ENCODE data around the gene LAMA5. TPM values are rescaled to one million over a fixed set of nuclear protein-coding genes. Genes with fewer than 3 reads are reported as not detected.

LAMA5 gene
- total RNA-seq, 1 experiment from 2014 or later = 321 TPM

DNA sequence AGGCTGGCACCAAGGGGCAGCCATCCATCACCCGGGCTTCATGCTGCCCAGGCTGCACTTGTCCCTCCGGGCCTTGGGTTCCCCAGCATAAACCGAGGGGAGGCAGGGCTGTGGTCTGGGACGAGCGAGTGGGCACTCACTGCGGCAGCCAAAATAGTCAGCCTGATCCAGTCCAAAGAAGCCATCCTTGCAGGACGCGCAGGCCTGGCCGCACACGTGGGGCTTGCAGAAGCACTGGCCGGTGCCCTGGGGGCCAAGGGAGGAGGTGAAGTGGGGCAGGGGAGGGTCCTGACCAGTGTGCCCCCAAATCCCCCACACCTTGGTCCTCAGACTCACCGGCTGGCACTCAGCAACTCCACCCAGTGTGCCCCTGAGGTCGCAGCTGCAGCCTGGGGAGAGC is 32.2 kb downstream of the LAMA5 start:
- Histone ChIP-seq H3K36me3 (ENCODE audit: control insufficient read depth in 1 of 2, insufficient read depth in 2 of 2, low read length in 2 of 2) (peaks cover 20 to 33% of the 10 kb centered on the region in 2 experiments; a peak in 3 of 4 replicates), H3K9ac (ENCODE audit: low read length) (no peak overlapping the region), H3K27ac (ENCODE audit: low read depth, low read length) (no peak overlapping the region), H3K9me2 (ENCODE audit: insufficient read depth) (no peaks in the 10 kb centered on the region), H3K4me2 (ENCODE audit: low read length) (no peak overlapping the region), H3K4me3 (replicated peaks in 1 of 2; ENCODE audit: low read depth in 1 of 2, low read length in 2 of 2) (no peak overlapping the region), H3K9me3 (ENCODE audit: control insufficient read depth in 1 of 2, insufficient read depth in 1 of 2, low read depth in 1 of 2, low read length in 2 of 2) (no peaks in the 10 kb centered on the region), H4K20me1 (ENCODE audit: insufficient read depth) (no peaks in the 10 kb centered on the region), H3K79me2 (ENCODE audit: insufficient read depth, low read length) (no peaks in the 10 kb centered on the region), H3K27me3 (ENCODE audit: insufficient read depth, low read length) (no peaks in the 10 kb centered on the region), H2AFZ (ENCODE audit: low read depth, low read length, poor library complexity, severe bottlenecking) (no peak overlapping the region), H3K4me1 (ENCODE audit: control insufficient read depth in 1 of 2, insufficient read depth in 2 of 2, low read length in 2 of 2) (no peaks in the 10 kb centered on the region)
- POLR2A ChIA-PET = no interaction called here
- intact Hi-C loops (cut with micrococcal nuclease) = no loop called here
- no peak for ATAC-seq
- CTCF ChIA-PET = no interaction called here
- TF ChIP-seq JUND (IDR thresholded peaks at IDR 0.05) (no peak), YY1 (IDR thresholded peaks at IDR 0.05; ENCODE audit: extremely low read depth, insufficient replicate concordance, low read depth, low read length) (no peak)
- DNase-seq (ENCODE audit: low read depth, low spot score) = no peak
- RAD21 ChIA-PET (ENCODE audit: low non-redundant PET in 1 of 2, low total read pairs in 2 of 2, uncharacterized antibody in 2 of 2, unreplicated experiment in 2 of 2) = no interaction called here
- BruUV-seq (replicated peaks) = no TSS peak

GRCh38 chr20:62333820-62334595 is 33.1 kb downstream of the LAMA5 start:
- Histone ChIP-seq H3K4me3 (replicated peaks in 1 of 2; ENCODE audit: low read depth in 1 of 2, low read length in 2 of 2) (no peak overlapping the region), H3K4me1 (ENCODE audit: control insufficient read depth in 1 of 2, insufficient read depth in 2 of 2, low read length in 2 of 2) (no peaks in the 10 kb centered on the region), H3K9me2 (ENCODE audit: insufficient read depth) (no peaks in the 10 kb centered on the region), H3K4me2 (ENCODE audit: low read length) (no peak overlapping the region), H3K79me2 (ENCODE audit: insufficient read depth, low read length) (no peaks in the 10 kb centered on the region), H3K27me3 (ENCODE audit: insufficient read depth, low read length) (no peaks in the 10 kb centered on the region), H3K9me3 (ENCODE audit: control insufficient read depth in 1 of 2, insufficient read depth in 1 of 2, low read depth in 1 of 2, low read length in 2 of 2) (no peaks in the 10 kb centered on the region), H3K36me3 (ENCODE audit: control insufficient read depth in 1 of 2, insufficient read depth in 2 of 2, low read length in 2 of 2) (peaks cover 20 to 33% of the 10 kb centered on the region in 2 experiments; a peak in 3 of 4 replicates), H4K20me1 (ENCODE audit: insufficient read depth) (no peaks in the 10 kb centered on the region), H3K9ac (ENCODE audit: low read length) (no peak overlapping the region), H3K27ac (ENCODE audit: low read depth, low read length) (no peak overlapping the region), H2AFZ (ENCODE audit: low read depth, low read length, poor library complexity, severe bottlenecking) (no peak overlapping the region)
- TF ChIP-seq TCF7L2 (IDR thresholded peaks at IDR 0.05; ENCODE audit: borderline replicate concordance, extremely low read depth, insufficient read depth, insufficient read length) (no peak), EZH2 (IDR thresholded peaks at IDR 0.05) (no peak), POLR2AphosphoS5 (IDR thresholded peaks at IDR 0.05; ENCODE audit: low read depth, low read length) (no peak), SIN3A (IDR thresholded peaks at IDR 0.05; ENCODE audit: low read depth) (no peak), POLR2A (IDR thresholded peaks at IDR 0.05; ENCODE audit: borderline replicate concordance, extremely low read depth, insufficient read depth, insufficient read length) (no peak)
- CTCF ChIA-PET = no interaction called here
- intact Hi-C loops (cut with micrococcal nuclease) = no loop called here
- BruUV-seq (replicated peaks) = no TSS peak
- no peak for ATAC-seq
- RAD21 ChIA-PET (ENCODE audit: low non-redundant PET in 1 of 2, low total read pairs in 2 of 2, uncharacterized antibody in 2 of 2, unreplicated experiment in 2 of 2) = no interaction called here
- POLR2A ChIA-PET = no interaction called here
- no peak for DNase-seq (ENCODE audit: low read depth, low spot score)
